Activated gamma-delta T cell treated with anti-CD3 and anti-CD28 coated beads, Interleukin-2, amount 50 U/mL, for 16 hours (primary cell): ENCODE data around the gene SPP1.
"Not testable (repeated sequence)": the region's sequence is repeated elsewhere in the genome, so short reads cannot be mapped to it uniquely, and the experiment has no call there.

Source experiments
- DNase-seq: peaks from one replicate; pipeline ENCODE4 v3.0.0-alpha.2; 2020; ENCODE audit warnings: low read depth

The SPP1 gene

GRCh38 chr4:87975466-87975865 lies at the start of gene SPP1:
TSS of gene SPP1 (plus strand) at chr4:87975714. CDS start at chr4:87976896, 1,182 bp downstream.
- DNase-seq, result no peak

GRCh38 chr4:87926554-87927098 lies 48.9 kb upstream of the SPP1 start:
- DNase-seq, result no peak

GRCh38 chr4:87930629-87931028 lies 44.9 kb upstream of the SPP1 start:
- no peak for DNase-seq

- DNase-seq, result no peak
Measured at GRCh38 chr4:87931932-87932331, 43.6 kb upstream of the SPP1 start.

GRCh38 chr4:87932718-87933141 lies 42.8 kb upstream of the SPP1 start:
- no peak for DNase-seq

GRCh38 chr4:87933337-87933736 lies 42.2 kb upstream of the SPP1 start:
- no peak for DNase-seq

GRCh38 chr4:87934157-87934704 lies 41.3 kb upstream of the SPP1 start:
- DNase-seq, result no peak

GRCh38 chr4:87934973-87935372 lies 40.5 kb upstream of the SPP1 start:
- no peak for DNase-seq

GRCh38 chr4:87935954-87936353 lies 39.6 kb upstream of the SPP1 start:
- DNase-seq, result not testable (repeated sequence)

GRCh38 chr4:87937523-87937922 lies 38.0 kb upstream of the SPP1 start:
- no peak for DNase-seq

- no peak for DNase-seq
Measured at GRCh38 chr4:87938746-87939145, 36.8 kb upstream of the SPP1 start.

- no peak for DNase-seq
Measured at GRCh38 chr4:87939978-87940690, 35.4 kb upstream of the SPP1 start.

- DNase-seq, result not testable (repeated sequence)
Measured at GRCh38 chr4:87940809-87941208, 34.7 kb upstream of the SPP1 start.

GRCh38 chr4:87941537-87942392 lies 33.7 kb upstream of the SPP1 start:
- DNase-seq, result no peak

- DNase-seq, result no peak
Measured at GRCh38 chr4:87943660-87944149, 31.8 kb upstream of the SPP1 start.

GRCh38 chr4:87944967-87945366 lies 30.5 kb upstream of the SPP1 start:
- DNase-seq, result no peak

- no peak for DNase-seq
Measured at GRCh38 chr4:87946766-87947165, 28.7 kb upstream of the SPP1 start.

- DNase-seq, result no peak
Measured at GRCh38 chr4:87947381-87948160, 27.9 kb upstream of the SPP1 start.

- DNase-seq, result no peak
Measured at GRCh38 chr4:87949961-87950360, 25.6 kb upstream of the SPP1 start.

- DNase-seq, result no peak
Measured at GRCh38 chr4:87950493-87950892, 25.0 kb upstream of the SPP1 start.

- no peak for DNase-seq
Measured at GRCh38 chr4:87950936-87951511, 24.5 kb upstream of the SPP1 start.
